PC-9 (cell line): Measurements from ENCODE around the gene SMG6.

Source experiments
- EZH2 ChIP-seq: fragments of 200-600 bp; sonication (generic); IDR thresholded peaks from 2 replicates; pipeline ENCODE4 v1.8.0; 2017; ENCODE audit warnings: antibody characterized with exemption, low read depth
- TF ChIP-seq, protein P1 (sequence below): fragments of 200-600 bp; sonication (generic); conservative IDR thresholded peaks from 2 replicates; pipeline ENCODE4 v1.6.1; 2017; ENCODE audit warnings: mixed run types, antibody characterized with exemption, mild to moderate bottlenecking, moderate library complexity

DNA sequence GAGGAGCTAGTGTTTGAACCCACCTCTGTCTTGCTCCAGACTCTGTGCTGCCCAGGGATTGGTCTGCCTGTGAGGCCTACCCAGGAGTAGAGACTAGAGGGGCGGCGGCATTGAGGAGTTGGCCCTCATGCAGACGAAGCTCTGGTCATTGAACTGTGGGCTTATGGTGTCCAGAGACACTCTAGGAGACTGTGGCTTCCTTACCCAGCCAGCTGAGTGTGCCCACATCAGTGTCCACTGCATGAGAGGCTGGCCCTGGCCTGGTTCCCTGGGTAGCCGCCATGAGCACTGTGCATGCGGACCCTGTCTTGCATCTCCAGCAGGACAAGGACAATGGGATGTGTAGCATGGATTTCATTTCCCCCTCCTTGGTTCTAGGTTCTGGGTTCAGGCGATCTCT, 47.7 kb upstream of the SMG6 start:
- TF ChIP-seq, protein P1, sequence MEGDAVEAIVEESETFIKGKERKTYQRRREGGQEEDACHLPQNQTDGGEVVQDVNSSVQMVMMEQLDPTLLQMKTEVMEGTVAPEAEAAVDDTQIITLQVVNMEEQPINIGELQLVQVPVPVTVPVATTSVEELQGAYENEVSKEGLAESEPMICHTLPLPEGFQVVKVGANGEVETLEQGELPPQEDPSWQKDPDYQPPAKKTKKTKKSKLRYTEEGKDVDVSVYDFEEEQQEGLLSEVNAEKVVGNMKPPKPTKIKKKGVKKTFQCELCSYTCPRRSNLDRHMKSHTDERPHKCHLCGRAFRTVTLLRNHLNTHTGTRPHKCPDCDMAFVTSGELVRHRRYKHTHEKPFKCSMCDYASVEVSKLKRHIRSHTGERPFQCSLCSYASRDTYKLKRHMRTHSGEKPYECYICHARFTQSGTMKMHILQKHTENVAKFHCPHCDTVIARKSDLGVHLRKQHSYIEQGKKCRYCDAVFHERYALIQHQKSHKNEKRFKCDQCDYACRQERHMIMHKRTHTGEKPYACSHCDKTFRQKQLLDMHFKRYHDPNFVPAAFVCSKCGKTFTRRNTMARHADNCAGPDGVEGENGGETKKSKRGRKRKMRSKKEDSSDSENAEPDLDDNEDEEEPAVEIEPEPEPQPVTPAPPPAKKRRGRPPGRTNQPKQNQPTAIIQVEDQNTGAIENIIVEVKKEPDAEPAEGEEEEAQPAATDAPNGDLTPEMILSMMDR = no peak
- TF ChIP-seq EZH2 = no peak
